ENCODE data around the gene IKZF2.

Gene IKZF2

GRCh38 chr2:213152065-213152794 lies 818 bp upstream of the IKZF2 start:
- no peak for DNase-seq

GRCh38 chr2:213150315-213151097 lies 906 bp downstream of the IKZF2 start:
- DNase-seq = no peak

GRCh38 chr2:213149949-213150314 lies 1.5 kb downstream of the IKZF2 start:
- no peak for DNase-seq

- DNase-seq = no peak
Measured at GRCh38 chr2:213149294-213149875, 2.0 kb downstream of the IKZF2 start.

GRCh38 chr2:213148572-213149261 lies 2.7 kb downstream of the IKZF2 start:
- no peak for DNase-seq

- peak; percentile 57 for DNase-seq
Measured at GRCh38 chr2:213147538-213147937, 3.9 kb downstream of the IKZF2 start.

GRCh38 chr2:213145715-213146242 lies 5.6 kb downstream of the IKZF2 start:
- no peak for DNase-seq

- DNase-seq = no peak
Measured at GRCh38 chr2:213137064-213137463, 14.3 kb downstream of the IKZF2 start.

GRCh38 chr2:213129311-213129710 lies 22.1 kb downstream of the IKZF2 start:
- no peak for DNase-seq

GRCh38 chr2:213125646-213126347 lies 25.6 kb downstream of the IKZF2 start:
- DNase-seq = no peak

GRCh38 chr2:213122725-213123124 lies 28.7 kb downstream of the IKZF2 start:
- DNase-seq = no peak

GRCh38 chr2:213121690-213122089 lies 29.7 kb downstream of the IKZF2 start:
- DNase-seq = no peak

- peak; percentile 46 for DNase-seq
Measured at GRCh38 chr2:213119061-213119809, 32.2 kb downstream of the IKZF2 start.

GRCh38 chr2:213108308-213108707 lies 43.1 kb downstream of the IKZF2 start:
- DNase-seq = no peak

GRCh38 chr2:213107728-213108127 lies 43.7 kb downstream of the IKZF2 start:
- no peak for DNase-seq

- no peak for DNase-seq
Measured at GRCh38 chr2:213105212-213105611, 46.2 kb downstream of the IKZF2 start.

- no peak for DNase-seq
Measured at GRCh38 chr2:213104903-213105202, 46.6 kb downstream of the IKZF2 start.

GRCh38 chr2:213104092-213104902 lies 47.1 kb downstream of the IKZF2 start:
- peak; percentile 37 for DNase-seq

GRCh38 chr2:213101692-213102460 lies 49.5 kb downstream of the IKZF2 start:
- DNase-seq = no peak

GRCh38 chr2:213101109-213101508 lies 50.3 kb downstream of the IKZF2 start:
- no peak for DNase-seq

All from CD4-positive, alpha-beta T cell treated with Interleukin-21 for 1 hour (primary cell).